ENCODE measurements around the gene VEGFB.

The VEGFB gene

DNA sequence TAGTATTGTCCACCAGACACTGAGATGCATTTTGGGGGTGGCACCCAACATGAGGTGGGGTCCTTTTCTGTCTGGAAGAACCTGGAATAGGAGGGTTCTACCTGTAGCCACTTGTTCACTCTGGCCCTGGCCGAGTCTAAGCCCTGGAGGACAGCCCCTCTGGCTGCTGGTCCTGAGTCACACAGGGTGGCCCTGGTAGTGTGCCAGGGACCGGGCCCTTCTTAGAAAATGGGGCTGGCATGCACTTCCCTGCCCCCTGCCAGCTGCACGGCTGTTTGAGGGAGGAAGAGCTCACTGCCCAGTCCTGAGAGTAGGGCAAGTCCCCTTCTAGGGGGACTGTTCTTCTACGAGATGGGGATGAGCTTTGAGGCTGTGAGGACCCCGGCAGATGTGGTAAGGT, 19.1 kb downstream of the VEGFB start:
- Histone ChIP-seq H3K4me3 (ENCODE audit: low read length) (peak overlapping the region; percentile 93; the same call in 1 of the 2 replicates), H3K4me2 (ENCODE audit: low read length) (peak overlapping the region; percentile 78; the same call in 1 of the 2 replicates), H3K27ac (ENCODE audit: low read length) (peak overlapping the region; percentile 36; the same call in 1 of the 2 replicates), H3K79me2 (ENCODE audit: low read length) (peaks cover 22% of the 10 kb centered on the region), H3K27me3 (ENCODE audit: low read depth, low read length) (no peaks in the 10 kb centered on the region), H3K4me1 (ENCODE audit: low read length) (peaks cover 25% of the 10 kb centered on the region), H2AFZ (ENCODE audit: low read depth, low read length) (no peak overlapping the region), H4K20me1 (ENCODE audit: insufficient read depth, low read length) (peaks cover 11% of the 10 kb centered on the region; the same call in 1 of the 2 replicates), H3K9me3 (ENCODE audit: insufficient read depth, low read length) (no peaks in the 10 kb centered on the region), H3K9ac (ENCODE audit: low read length) (no peak overlapping the region), H3K36me3 (replicated peaks; ENCODE audit: low read depth, low read length) (peaks cover 13% of the 10 kb centered on the region)
- TF ChIP-seq EZH2phosphoT487 (IDR thresholded peaks at IDR 0.05; ENCODE audit: low read depth), result no peak
- TF ChIP-seq, protein P1, sequence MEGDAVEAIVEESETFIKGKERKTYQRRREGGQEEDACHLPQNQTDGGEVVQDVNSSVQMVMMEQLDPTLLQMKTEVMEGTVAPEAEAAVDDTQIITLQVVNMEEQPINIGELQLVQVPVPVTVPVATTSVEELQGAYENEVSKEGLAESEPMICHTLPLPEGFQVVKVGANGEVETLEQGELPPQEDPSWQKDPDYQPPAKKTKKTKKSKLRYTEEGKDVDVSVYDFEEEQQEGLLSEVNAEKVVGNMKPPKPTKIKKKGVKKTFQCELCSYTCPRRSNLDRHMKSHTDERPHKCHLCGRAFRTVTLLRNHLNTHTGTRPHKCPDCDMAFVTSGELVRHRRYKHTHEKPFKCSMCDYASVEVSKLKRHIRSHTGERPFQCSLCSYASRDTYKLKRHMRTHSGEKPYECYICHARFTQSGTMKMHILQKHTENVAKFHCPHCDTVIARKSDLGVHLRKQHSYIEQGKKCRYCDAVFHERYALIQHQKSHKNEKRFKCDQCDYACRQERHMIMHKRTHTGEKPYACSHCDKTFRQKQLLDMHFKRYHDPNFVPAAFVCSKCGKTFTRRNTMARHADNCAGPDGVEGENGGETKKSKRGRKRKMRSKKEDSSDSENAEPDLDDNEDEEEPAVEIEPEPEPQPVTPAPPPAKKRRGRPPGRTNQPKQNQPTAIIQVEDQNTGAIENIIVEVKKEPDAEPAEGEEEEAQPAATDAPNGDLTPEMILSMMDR (IDR thresholded peaks at IDR 0.05; ENCODE audit: low read depth, low read length), result no peak

GRCh38 chr11:64254326-64254725, 19.9 kb downstream of the VEGFB start:
- H3K27me3 ChIP-seq (ENCODE audit: low read depth, low read length), result no peaks in the 10 kb centered on the region
- no peak overlapping the region for H3K27ac ChIP-seq (ENCODE audit: low read length)
- H2AFZ ChIP-seq (ENCODE audit: low read depth, low read length), result no peak overlapping the region
- no peak overlapping the region for H3K9ac ChIP-seq (ENCODE audit: low read length)
- no peak for TF ChIP-seq EZH2phosphoT487 (IDR thresholded peaks at IDR 0.05; ENCODE audit: low read depth)
- TF ChIP-seq, protein P1 (IDR thresholded peaks at IDR 0.05; ENCODE audit: low read depth, low read length), result no peak
- no peak overlapping the region for H3K4me2 ChIP-seq (ENCODE audit: low read length)
- H3K79me2 ChIP-seq (ENCODE audit: low read length), result peaks cover 22% of the 10 kb centered on the region
- H4K20me1 ChIP-seq (ENCODE audit: insufficient read depth, low read length), result peaks cover 11% of the 10 kb centered on the region; the same call in 1 of the 2 replicates
- no peaks in the 10 kb centered on the region for H3K9me3 ChIP-seq (ENCODE audit: insufficient read depth, low read length)
- peaks cover 32% of the 10 kb centered on the region for H3K4me1 ChIP-seq (ENCODE audit: low read length)
- peaks cover 21% of the 10 kb centered on the region for H3K36me3 ChIP-seq (replicated peaks; ENCODE audit: low read depth, low read length)
- H3K4me3 ChIP-seq (ENCODE audit: low read length), result no peak overlapping the region

DNA sequence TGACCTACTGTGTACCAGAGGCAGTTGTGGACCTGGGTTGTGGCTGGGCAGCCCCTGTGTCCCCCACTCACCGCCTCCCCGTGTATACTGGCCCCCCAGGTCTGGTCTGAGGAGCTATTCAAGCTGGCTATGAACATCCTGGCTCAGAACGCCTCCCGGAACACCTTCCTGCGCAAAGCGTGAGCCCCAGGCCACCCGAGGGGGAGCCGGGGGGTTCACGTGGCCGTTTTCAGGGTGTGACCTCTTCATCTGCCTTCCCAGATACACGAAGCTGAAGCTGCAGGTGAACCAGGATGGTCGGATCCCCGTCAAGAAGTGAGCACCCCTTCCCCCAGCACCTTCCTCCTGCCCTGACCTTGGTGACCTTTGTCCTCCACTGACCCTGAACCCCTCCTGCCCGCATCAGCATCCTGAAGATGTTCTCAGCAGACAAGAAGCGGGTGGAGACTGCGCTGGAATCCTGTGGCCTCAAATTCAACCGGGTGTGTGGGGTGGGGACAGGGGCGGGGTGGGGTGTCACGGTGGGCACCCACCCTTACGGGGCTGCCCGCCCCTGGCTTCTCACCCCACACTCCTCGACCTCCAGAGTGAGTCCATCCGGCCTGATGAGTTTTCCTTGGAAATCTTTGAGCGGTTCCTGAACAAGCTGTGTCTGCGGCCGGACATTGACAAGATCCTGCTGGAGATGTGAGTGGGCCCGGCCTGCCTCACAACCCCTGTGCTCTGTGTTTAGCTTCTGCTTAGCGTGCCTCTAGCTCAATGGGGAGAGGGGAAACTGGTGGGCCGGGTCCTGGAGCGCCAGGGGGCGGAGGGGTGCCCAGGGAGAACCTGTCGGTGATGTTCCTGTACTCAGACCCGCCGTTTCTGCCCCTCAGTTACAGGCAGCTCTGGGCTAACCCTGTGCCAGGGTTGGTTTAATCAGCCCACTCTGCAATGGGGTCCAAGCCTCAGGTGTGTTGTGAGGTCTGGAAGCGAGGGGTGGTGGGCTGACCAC, 21.0 kb downstream of the VEGFB start:
- no peak overlapping the region for H3K4me2 ChIP-seq (ENCODE audit: low read length)
- H3K36me3 ChIP-seq (replicated peaks; ENCODE audit: low read depth, low read length), result peaks cover 31% of the 10 kb centered on the region
- no peaks in the 10 kb centered on the region for H3K9me3 ChIP-seq (ENCODE audit: insufficient read depth, low read length)
- peaks cover 36% of the 10 kb centered on the region for H3K4me1 ChIP-seq (ENCODE audit: low read length)
- no peak overlapping the region for H3K4me3 ChIP-seq (ENCODE audit: low read length)
- H3K79me2 ChIP-seq (ENCODE audit: low read length), result peaks cover 22% of the 10 kb centered on the region
- H4K20me1 ChIP-seq (ENCODE audit: insufficient read depth, low read length), result peaks cover 11% of the 10 kb centered on the region; the same call in 1 of the 2 replicates
- no peak overlapping the region for H2AFZ ChIP-seq (ENCODE audit: low read depth, low read length)
- TF ChIP-seq, protein P1 (IDR thresholded peaks at IDR 0.05; ENCODE audit: low read depth, low read length), result no peak
- TF ChIP-seq EZH2phosphoT487 (IDR thresholded peaks at IDR 0.05; ENCODE audit: low read depth), result no peak
- no peaks in the 10 kb centered on the region for H3K27me3 ChIP-seq (ENCODE audit: low read depth, low read length)
- H3K27ac ChIP-seq (ENCODE audit: low read length), result no peak overlapping the region
- H3K9ac ChIP-seq (ENCODE audit: low read length), result no peak overlapping the region

GRCh38 chr11:64256300-64256699, 21.9 kb downstream of the VEGFB start:
- Histone ChIP-seq H3K4me1 (ENCODE audit: low read length) (peaks cover 33% of the 10 kb centered on the region), H3K9me3 (ENCODE audit: insufficient read depth, low read length) (no peaks in the 10 kb centered on the region), H3K9ac (ENCODE audit: low read length) (no peak overlapping the region), H3K4me3 (ENCODE audit: low read length) (no peak overlapping the region), H4K20me1 (ENCODE audit: insufficient read depth, low read length) (peaks cover 11% of the 10 kb centered on the region; the same call in 1 of the 2 replicates), H3K36me3 (replicated peaks; ENCODE audit: low read depth, low read length) (peaks cover 37% of the 10 kb centered on the region), H3K27ac (ENCODE audit: low read length) (no peak overlapping the region), H2AFZ (ENCODE audit: low read depth, low read length) (no peak overlapping the region), H3K4me2 (ENCODE audit: low read length) (no peak overlapping the region), H3K79me2 (ENCODE audit: low read length) (peaks cover 22% of the 10 kb centered on the region), H3K27me3 (ENCODE audit: low read depth, low read length) (no peaks in the 10 kb centered on the region)
- TF ChIP-seq, protein P1 (IDR thresholded peaks at IDR 0.05; ENCODE audit: low read depth, low read length), result no peak
- TF ChIP-seq EZH2phosphoT487 (IDR thresholded peaks at IDR 0.05; ENCODE audit: low read depth), result no peak
